ENCODE results near the gene VPS9D1.
A peak's percentile ranks its signal among the peaks of the same experiment; 100 is the strongest.

The VPS9D1 gene, protein sequence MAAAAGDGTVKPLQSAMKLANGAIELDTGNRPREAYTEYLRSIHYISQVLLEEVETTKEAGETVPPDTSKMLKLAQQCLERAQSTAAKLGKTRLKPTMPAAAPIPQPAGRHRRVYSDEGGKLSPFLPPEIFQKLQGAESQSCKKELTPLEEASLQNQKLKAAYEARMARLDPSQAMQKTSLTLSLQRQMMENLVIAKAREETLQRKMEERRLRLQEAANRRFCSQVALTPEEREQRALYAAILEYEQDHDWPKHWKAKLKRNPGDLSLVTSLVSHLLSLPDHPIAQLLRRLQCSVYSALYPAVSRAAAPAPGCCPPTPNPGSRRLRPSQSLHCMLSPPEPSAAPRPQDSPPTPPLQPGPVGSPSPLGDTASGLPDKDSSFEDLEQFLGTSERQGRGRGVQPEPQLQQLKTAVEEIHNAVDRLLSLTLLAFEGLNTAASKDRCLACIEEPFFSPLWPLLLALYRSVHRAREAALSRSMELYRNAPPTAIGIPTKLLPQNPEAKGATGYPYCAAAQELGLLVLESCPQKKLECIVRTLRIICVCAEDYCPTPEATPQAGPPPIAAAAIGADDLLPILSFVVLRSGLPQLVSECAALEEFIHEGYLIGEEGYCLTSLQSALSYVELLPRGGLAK

DNA sequence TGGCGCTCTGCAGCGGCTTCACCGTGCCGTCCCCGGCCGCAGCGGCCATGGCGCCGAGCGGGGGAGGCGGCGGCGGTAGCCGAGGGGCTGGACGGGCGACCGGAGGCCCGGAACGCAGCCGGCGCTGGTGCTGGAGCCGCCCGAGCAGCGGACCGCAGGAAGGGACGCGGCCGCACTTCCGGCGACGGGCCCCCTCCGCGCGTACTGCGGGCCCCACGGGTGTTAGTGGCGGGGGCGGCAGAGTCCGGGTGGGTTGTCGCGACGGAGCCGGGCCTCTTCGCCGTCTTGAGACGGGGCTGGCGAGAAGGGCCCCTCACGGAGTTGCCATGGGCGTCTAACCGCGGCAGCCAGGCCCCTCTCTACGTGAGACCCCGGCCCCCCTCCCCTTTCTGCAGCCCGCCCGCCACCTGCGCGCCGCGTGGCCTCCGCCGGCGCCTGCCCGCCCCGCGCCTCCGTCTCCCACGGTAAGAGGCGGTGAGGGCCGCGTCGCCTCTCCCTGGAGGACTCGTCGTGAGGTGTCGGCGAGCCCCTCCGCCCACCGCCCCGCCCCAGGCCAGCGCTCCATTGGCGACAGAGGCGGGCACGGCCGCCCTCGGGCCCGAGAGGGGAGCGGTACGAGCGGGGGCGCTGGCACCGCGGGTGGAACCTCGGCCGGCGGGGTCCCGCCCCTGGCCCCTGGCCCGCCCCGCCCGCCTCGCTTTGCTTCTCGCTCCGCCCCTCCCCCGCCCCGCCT, at the start of gene VPS9D1, which contains the start of gene ZNF276:
VPS9D1 (minus strand) TSS at position 86 of the 733 bp plus-strand sequence; CDS start at position 49, 37 bp downstream.
ZNF276 (plus strand) TSS at position 725 of the 733 bp plus-strand sequence. CDS start 104 bp downstream, outside the sequence.
- ChIA-PET POLR2A (interaction anchor here (0.9 kb wide), 1 partner anchor 21 kb away, joined by 5 read pairs; no protein-coding TSS in a partner anchor), CTCF (interaction anchor here (1.7 to 5.6 kb wide), 2 partner anchors 14 to 20 kb away, joined by 15 to 30 read pairs; partner anchors contain the start of gene SPATA2L)
- no peak for DNase-seq (ENCODE audit: low read depth, low spot score)
- TF ChIP-seq CTCF (IDR thresholded peaks at IDR 0.05; ENCODE audit: insufficient read depth, low read length, missing control alignments), result no peak
- peak within 1 kb of the TSS; percentile 83 for H3K4me3 ChIP-seq (ENCODE audit: low read depth, low read length)

- H3K4me3 ChIP-seq (ENCODE audit: low read depth, low read length), result no peak overlapping the region
- CTCF ChIA-PET, result interaction anchor here (1.4 kb wide), 1 partner anchor 24 kb away, joined by 3 read pairs; no protein-coding TSS in a partner anchor
- no peak for TF ChIP-seq CTCF (IDR thresholded peaks at IDR 0.05; ENCODE audit: insufficient read depth, low read length, missing control alignments)
- DNase-seq (ENCODE audit: low read depth, low spot score), result no peak
- POLR2A ChIA-PET, result no interaction called here
Observed at GRCh38 chr16:89770367-89770766, 49.7 kb upstream of the VPS9D1 start.

- ChIA-PET CTCF (interaction anchor here (1.1 kb wide), 1 partner anchor 59 kb away, joined by 3 read pairs; no protein-coding TSS in a partner anchor), POLR2A (no interaction called here)
- no peak for DNase-seq (ENCODE audit: low read depth, low spot score)
- H3K4me3 ChIP-seq (ENCODE audit: low read depth, low read length), result no peak overlapping the region
- no peak for TF ChIP-seq CTCF (IDR thresholded peaks at IDR 0.05; ENCODE audit: insufficient read depth, low read length, missing control alignments)
Observed at GRCh38 chr16:89765292-89765830, 44.7 kb upstream of the VPS9D1 start.

GRCh38 chr16:89764711-89765201, 44.1 kb upstream of the VPS9D1 start:
- ChIA-PET CTCF (no interaction called here), POLR2A (no interaction called here)
- DNase-seq (ENCODE audit: low read depth, low spot score), result no peak
- H3K4me3 ChIP-seq (ENCODE audit: low read depth, low read length), result no peak overlapping the region
- no peak for TF ChIP-seq CTCF (IDR thresholded peaks at IDR 0.05; ENCODE audit: insufficient read depth, low read length, missing control alignments)

GRCh38 chr16:89761304-89761922, 40.7 kb upstream of the VPS9D1 start:
- no peak for TF ChIP-seq CTCF (IDR thresholded peaks at IDR 0.05; ENCODE audit: insufficient read depth, low read length, missing control alignments)
- ChIA-PET CTCF (interaction anchor here (1.7 kb wide), 1 partner anchor 99 kb away, joined by 7 read pairs; no protein-coding TSS in a partner anchor), POLR2A (interaction anchor here (1.0 kb wide), 1 partner anchor 24 kb away, joined by 4 read pairs; no protein-coding TSS in a partner anchor)
- DNase-seq (ENCODE audit: low read depth, low spot score), result no peak
- no peak overlapping the region for H3K4me3 ChIP-seq (ENCODE audit: low read depth, low read length)
